ENCODE measurements around the gene CA10. TPM values are rescaled to one million over a fixed set of nuclear protein-coding genes. Genes with fewer than 3 reads are reported as not detected.

CA10 gene
- total and polyA plus RNA-seq, 2 experiments from 2014 or later = not detected

DNA sequence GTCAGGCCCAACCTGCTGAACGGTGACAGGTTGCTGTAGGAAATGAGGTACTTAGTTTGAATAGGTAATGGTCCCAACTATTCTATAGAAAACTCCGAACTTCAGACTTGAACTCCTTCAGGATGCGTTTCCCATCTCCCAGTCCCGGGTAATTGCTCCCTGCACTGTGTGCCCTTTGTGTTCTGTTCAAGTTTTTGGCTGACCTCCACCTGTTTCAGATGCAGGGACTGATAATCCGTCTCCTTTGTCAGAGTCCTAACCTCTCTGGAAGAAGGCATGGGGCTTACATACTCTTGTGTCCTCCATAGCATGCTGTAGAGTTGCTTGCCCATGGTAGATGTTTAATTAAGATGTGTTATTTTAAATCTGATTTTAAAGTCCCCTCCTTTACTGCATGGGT lies 547.7 kb downstream of the CA10 start:
- 21 to 25% methylated on average over 5 of the region's 5 CpGs for WGBS, 2 experiments (ENCODE audit: low coverage in 1 of 2, low lambda C conversion rate in 2 of 2, missing lambda C conversion rate in 2 of 2)
- H4K20me1 ChIP-seq (ENCODE audit: insufficient read depth) = no peaks in the 10 kb centered on the region
- no peaks in the 10 kb centered on the region for H3F3A ChIP-seq (ENCODE audit: insufficient read depth)
- in situ Hi-C loops (cut with MboI) = no loop called here
- no peak overlapping the region for H3K27ac ChIP-seq
- H3K9me2 ChIP-seq (ENCODE audit: insufficient read depth) = no peaks in the 10 kb centered on the region
- H3K4me2 ChIP-seq (ENCODE audit: unreplicated experiment) = no peak overlapping the region
- H2AFZ ChIP-seq = no peak overlapping the region
- no peaks in the 10 kb centered on the region for H3K27me3 ChIP-seq (replicated peaks; ENCODE audit: insufficient read depth)
- H3K79me2 ChIP-seq (ENCODE audit: insufficient read depth) = no peaks in the 10 kb centered on the region
- no peak overlapping the region for H3K4me3 ChIP-seq
- no peak overlapping the region for H3K9ac ChIP-seq
- H3K9me3 ChIP-seq (ENCODE audit: low read depth) = no peaks in the 10 kb centered on the region
- H3K36me3 ChIP-seq (ENCODE audit: low read depth) = no peaks in the 10 kb centered on the region
- no peaks in the 10 kb centered on the region for H3K4me1 ChIP-seq (ENCODE audit: insufficient read depth)
- no peak for TF ChIP-seq EZH2phosphoT487 (IDR thresholded peaks at IDR 0.05; ENCODE audit: insufficient read depth, low read depth)
- no peak for TF ChIP-seq EZH2 (IDR thresholded peaks at IDR 0.05; ENCODE audit: insufficient read depth, poor library complexity, severe bottlenecking)
- no peak for DNase-seq

DNA sequence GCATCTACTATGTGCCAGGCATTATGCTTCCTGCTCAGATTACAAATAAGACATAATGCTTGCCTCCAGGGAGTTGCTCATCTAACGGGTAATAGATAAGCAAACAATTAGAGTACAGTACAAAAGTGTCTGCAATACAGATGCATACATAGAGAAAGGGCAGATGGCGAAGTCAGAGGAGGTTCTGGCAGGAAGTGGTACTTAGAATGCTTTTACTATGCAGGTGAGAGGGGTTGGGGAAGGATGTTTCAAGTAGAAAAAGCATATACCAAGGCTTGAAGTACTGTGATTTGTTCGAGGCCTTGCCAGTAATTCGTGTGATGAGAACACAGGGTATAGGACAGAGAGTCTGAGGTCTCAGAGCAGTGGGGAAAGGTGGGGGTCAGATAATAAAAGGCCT lies 548.4 kb downstream of the CA10 start:
- no peaks in the 10 kb centered on the region for H3F3A ChIP-seq (ENCODE audit: insufficient read depth)
- H3K79me2 ChIP-seq (ENCODE audit: insufficient read depth) = no peaks in the 10 kb centered on the region
- no peaks in the 10 kb centered on the region for H4K20me1 ChIP-seq (ENCODE audit: insufficient read depth)
- H3K27ac ChIP-seq = no peak overlapping the region
- no peaks in the 10 kb centered on the region for H3K9me3 ChIP-seq (ENCODE audit: low read depth)
- no peak for DNase-seq
- H3K4me2 ChIP-seq (ENCODE audit: unreplicated experiment) = no peak overlapping the region
- H2AFZ ChIP-seq = no peak overlapping the region
- no peaks in the 10 kb centered on the region for H3K36me3 ChIP-seq (ENCODE audit: low read depth)
- WGBS, 2 experiments (ENCODE audit: low coverage in 1 of 2, low lambda C conversion rate in 2 of 2, missing lambda C conversion rate in 2 of 2) = 7 to 12% methylated on average over 4 of the region's 4 CpGs
- in situ Hi-C loops (cut with MboI) = no loop called here
- H3K9me2 ChIP-seq (ENCODE audit: insufficient read depth) = no peaks in the 10 kb centered on the region
- no peaks in the 10 kb centered on the region for H3K4me1 ChIP-seq (ENCODE audit: insufficient read depth)
- no peak for TF ChIP-seq EZH2 (IDR thresholded peaks at IDR 0.05; ENCODE audit: insufficient read depth, poor library complexity, severe bottlenecking)
- TF ChIP-seq EZH2phosphoT487 (IDR thresholded peaks at IDR 0.05; ENCODE audit: insufficient read depth, low read depth) = no peak
- no peak overlapping the region for H3K4me3 ChIP-seq
- H3K27me3 ChIP-seq (replicated peaks; ENCODE audit: insufficient read depth) = no peaks in the 10 kb centered on the region
- H3K9ac ChIP-seq = no peak overlapping the region

DNA sequence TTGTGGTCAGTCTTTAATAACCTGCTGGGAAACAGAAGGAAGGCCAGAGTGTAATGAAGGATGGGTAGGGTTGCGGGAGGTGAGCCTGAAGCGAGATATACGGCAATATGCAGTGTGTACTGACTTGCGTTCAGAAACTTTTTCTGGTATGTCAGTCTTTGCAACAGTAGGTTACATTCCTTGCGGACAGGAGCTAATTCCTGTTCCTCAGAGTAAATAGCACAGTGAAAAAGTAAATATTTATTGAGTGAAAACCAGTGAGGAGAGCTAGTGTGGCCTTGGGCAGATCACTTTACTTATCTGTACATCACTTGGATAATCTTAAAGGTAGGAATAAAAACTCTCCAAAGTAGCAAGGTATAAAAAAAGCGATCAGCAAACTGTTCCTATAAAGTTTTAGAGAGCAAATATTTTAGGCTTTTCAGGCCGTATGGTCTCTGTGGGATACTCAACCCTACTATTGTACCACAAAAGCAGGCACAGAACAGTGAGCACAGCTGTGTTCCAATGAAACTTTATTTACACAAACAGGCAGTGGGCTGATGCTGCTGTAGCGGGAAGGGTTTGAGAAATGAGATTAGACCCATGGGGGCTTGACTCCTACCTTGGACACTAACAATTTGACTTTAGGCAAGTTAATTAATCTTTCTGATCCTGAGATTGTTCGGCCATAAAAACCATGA lies 550.1 kb downstream of the CA10 start:
- Histone ChIP-seq H3K9me2 (ENCODE audit: insufficient read depth) (no peaks in the 10 kb centered on the region), H2AFZ (no peak overlapping the region), H3K9ac (no peak overlapping the region), H3K27me3 (replicated peaks; ENCODE audit: insufficient read depth) (no peaks in the 10 kb centered on the region), H3F3A (ENCODE audit: insufficient read depth) (no peaks in the 10 kb centered on the region), H4K20me1 (ENCODE audit: insufficient read depth) (no peaks in the 10 kb centered on the region), H3K36me3 (ENCODE audit: low read depth) (no peaks in the 10 kb centered on the region), H3K27ac (no peak overlapping the region), H3K4me3 (no peak overlapping the region), H3K79me2 (ENCODE audit: insufficient read depth) (no peaks in the 10 kb centered on the region), H3K9me3 (ENCODE audit: low read depth) (no peaks in the 10 kb centered on the region), H3K4me2 (ENCODE audit: unreplicated experiment) (no peak overlapping the region), H3K4me1 (ENCODE audit: insufficient read depth) (no peaks in the 10 kb centered on the region)
- TF ChIP-seq EZH2phosphoT487 (IDR thresholded peaks at IDR 0.05; ENCODE audit: insufficient read depth, low read depth) = no peak
- no peak for TF ChIP-seq EZH2 (IDR thresholded peaks at IDR 0.05; ENCODE audit: insufficient read depth, poor library complexity, severe bottlenecking)
- 36 to 40% methylated on average over 9 of the region's 9 CpGs for WGBS, 2 experiments (ENCODE audit: low coverage in 1 of 2, low lambda C conversion rate in 2 of 2, missing lambda C conversion rate in 2 of 2)
- no peak for DNase-seq
- in situ Hi-C loops (cut with MboI) = no loop called here

DNA sequence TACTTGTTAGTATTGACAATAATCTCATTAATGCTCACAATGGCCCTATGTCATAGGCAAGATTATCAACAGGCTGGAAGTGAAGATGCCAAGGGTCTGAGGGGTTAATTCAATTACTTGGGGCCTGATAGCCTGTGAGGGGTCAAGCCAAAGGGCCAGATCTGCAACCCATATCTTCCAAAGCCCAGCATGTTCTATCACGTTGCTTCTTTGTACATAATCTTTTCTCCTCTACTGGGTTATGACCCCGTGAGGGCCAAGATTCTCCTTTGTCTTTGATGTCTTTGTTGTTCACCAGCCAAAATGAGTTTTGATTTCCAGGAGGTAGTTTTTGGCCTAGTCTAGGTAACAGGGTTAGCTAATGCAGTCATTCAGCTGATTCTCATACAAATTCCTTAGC lies 551.0 kb downstream of the CA10 start:
- 3 to 13% methylated on average over 2 of the region's 2 CpGs for WGBS, 2 experiments (ENCODE audit: low coverage in 1 of 2, low lambda C conversion rate in 2 of 2, missing lambda C conversion rate in 2 of 2)
- Histone ChIP-seq H3F3A (ENCODE audit: insufficient read depth) (no peaks in the 10 kb centered on the region), H3K4me3 (no peak overlapping the region), H3K9ac (no peak overlapping the region), H4K20me1 (ENCODE audit: insufficient read depth) (no peaks in the 10 kb centered on the region), H3K27me3 (replicated peaks; ENCODE audit: insufficient read depth) (no peaks in the 10 kb centered on the region), H2AFZ (no peak overlapping the region), H3K27ac (no peak overlapping the region), H3K4me1 (ENCODE audit: insufficient read depth) (no peaks in the 10 kb centered on the region), H3K36me3 (ENCODE audit: low read depth) (no peaks in the 10 kb centered on the region), H3K4me2 (ENCODE audit: unreplicated experiment) (no peak overlapping the region), H3K79me2 (ENCODE audit: insufficient read depth) (no peaks in the 10 kb centered on the region), H3K9me3 (ENCODE audit: low read depth) (no peaks in the 10 kb centered on the region), H3K9me2 (ENCODE audit: insufficient read depth) (no peaks in the 10 kb centered on the region)
- no peak for DNase-seq
- TF ChIP-seq EZH2phosphoT487 (IDR thresholded peaks at IDR 0.05; ENCODE audit: insufficient read depth, low read depth) = no peak
- no peak for TF ChIP-seq EZH2 (IDR thresholded peaks at IDR 0.05; ENCODE audit: insufficient read depth, poor library complexity, severe bottlenecking)
- in situ Hi-C loops (cut with MboI) = no loop called here
